HG02623 (cell line): ENCODE data around the gene CNTNAP3B.
"Not testable (repeated sequence)": the region's sequence is repeated elsewhere in the genome, so short reads cannot be mapped to it uniquely, and the experiment has no call there.

Source experiments
- ATAC-seq: cut with Tn5 transposase; IDR thresholded peaks from one replicate; pipeline ENCODE4 v1.9.1; 2021; ENCODE audit warnings: moderate library complexity; ENCODE audit not compliant: unreplicated experiment

Gene CNTNAP3B

GRCh38 chr9:41977965-41978600 lies 151.1 kb downstream of the CNTNAP3B start:
- ATAC-seq, result not testable (repeated sequence)

- ATAC-seq, result not testable (repeated sequence)
These were observed 154.3 kb downstream of the CNTNAP3B start for GRCh38 chr9:41974906-41975305.

GRCh38 chr9:41953007-41953406 lies 176.2 kb downstream of the CNTNAP3B start:
- not testable (repeated sequence) for ATAC-seq

- ATAC-seq, result not testable (repeated sequence)
These were observed 187.5 kb downstream of the CNTNAP3B start for GRCh38 chr9:41941738-41942137.

- not testable (repeated sequence) for ATAC-seq
These were observed 191.1 kb downstream of the CNTNAP3B start for GRCh38 chr9:41938143-41938542.

- ATAC-seq, result not testable (repeated sequence)
These were observed 193.5 kb downstream of the CNTNAP3B start for GRCh38 chr9:41935727-41936126.

- ATAC-seq, result not testable (repeated sequence)
These were observed 200.1 kb downstream of the CNTNAP3B start for GRCh38 chr9:41929172-41929571.

- ATAC-seq, result not testable (repeated sequence)
These were observed 211.9 kb downstream of the CNTNAP3B start for GRCh38 chr9:41917374-41917773.

- not testable (repeated sequence) for ATAC-seq
These were observed 223.7 kb downstream of the CNTNAP3B start for GRCh38 chr9:41905488-41905887.

GRCh38 chr9:41902762-41903161 lies 226.5 kb downstream of the CNTNAP3B start:
- ATAC-seq, result not testable (repeated sequence)

- not testable (repeated sequence) for ATAC-seq
These were observed 230.4 kb downstream of the CNTNAP3B start for GRCh38 chr9:41898720-41899343.

- not testable (repeated sequence) for ATAC-seq
These were observed 254.7 kb downstream of the CNTNAP3B start for GRCh38 chr9:41874557-41874956.

GRCh38 chr9:41855422-41855821 lies 273.8 kb downstream of the CNTNAP3B start:
- ATAC-seq, result not testable (repeated sequence)

GRCh38 chr9:41851848-41852740 lies 277.1 kb downstream of the CNTNAP3B start:
- ATAC-seq, result not testable (repeated sequence)

GRCh38 chr9:41847829-41848228 lies 281.4 kb downstream of the CNTNAP3B start:
- ATAC-seq, result not testable (repeated sequence)
